IPS-18a (cell line): ENCODE measurements around the gene CPNE4.

Experiments
- H3K27ac ChIP-seq: one replicate; pipeline ENCODE4 v1.5.1; 2013; ENCODE audit warnings: low read length
- H3K27me3 ChIP-seq: one replicate; pipeline ENCODE4 v1.6.1; 2013; ENCODE audit warnings: mild to moderate bottlenecking, low read length; ENCODE audit not compliant: control insufficient read depth, insufficient read depth
- H3K36me3 ChIP-seq: one replicate; pipeline ENCODE4 v1.6.1; 2013; ENCODE audit warnings: low read depth, low read length; ENCODE audit not compliant: control insufficient read depth
- H3K4me1 ChIP-seq: one replicate; pipeline ENCODE4 v1.6.1; 2013; ENCODE audit warnings: low read depth, low read length; ENCODE audit not compliant: control insufficient read depth
- H3K4me3 ChIP-seq: one replicate; pipeline ENCODE4 v1.5.1; 2013; ENCODE audit warnings: low read length
- H3K9ac ChIP-seq: one replicate; pipeline ENCODE4 v1.6.1; 2013; ENCODE audit warnings: mild to moderate bottlenecking, low read length, moderate library complexity
- H3K9me3 ChIP-seq: one replicate; pipeline ENCODE4 v1.6.1; 2013; ENCODE audit warnings: low read depth, low read length; ENCODE audit not compliant: control insufficient read depth

The CPNE4 gene

DNA sequence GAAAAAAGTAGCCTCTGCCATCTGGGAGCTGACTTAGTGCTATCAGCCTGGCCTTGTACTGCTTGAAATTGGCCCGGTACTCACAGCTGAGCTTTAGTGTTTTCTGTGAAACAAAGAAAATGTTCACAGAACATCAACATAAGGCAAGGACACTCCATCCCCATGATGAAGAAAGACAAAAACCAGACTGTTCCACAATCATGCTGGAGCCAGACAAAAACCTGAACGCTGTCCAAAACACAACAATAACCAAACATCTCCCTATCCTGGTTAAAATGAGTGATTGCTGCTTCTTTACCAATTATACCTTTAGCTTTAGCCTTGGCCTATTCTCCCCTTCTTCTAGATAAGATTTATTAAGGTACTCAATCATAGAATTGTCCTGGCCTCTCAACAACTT is 153.9 kb downstream of the CPNE4 start:
- H3K4me3 ChIP-seq = no peak overlapping the region
- no peak overlapping the region for H3K9ac ChIP-seq
- no peaks in the 10 kb centered on the region for H3K36me3 ChIP-seq
- no peaks in the 10 kb centered on the region for H3K27me3 ChIP-seq
- H3K4me1 ChIP-seq = no peaks in the 10 kb centered on the region
- H3K9me3 ChIP-seq = no peaks in the 10 kb centered on the region
- H3K27ac ChIP-seq = no peak overlapping the region

GRCh38 chr3:131868203-131868602 is 166.6 kb downstream of the CPNE4 start:
- Histone ChIP-seq H3K9me3 (no peaks in the 10 kb centered on the region), H3K27me3 (no peaks in the 10 kb centered on the region), H3K4me1 (peaks cover 5% of the 10 kb centered on the region), H3K9ac (no peak overlapping the region), H3K4me3 (no peak overlapping the region), H3K36me3 (no peaks in the 10 kb centered on the region), H3K27ac (no peak overlapping the region)

GRCh38 chr3:131856171-131856570 is 178.6 kb downstream of the CPNE4 start:
- Histone ChIP-seq H3K36me3 (no peaks in the 10 kb centered on the region), H3K4me3 (no peak overlapping the region), H3K9ac (no peak overlapping the region), H3K9me3 (no peaks in the 10 kb centered on the region), H3K4me1 (no peaks in the 10 kb centered on the region), H3K27me3 (no peaks in the 10 kb centered on the region), H3K27ac (no peak overlapping the region)

DNA sequence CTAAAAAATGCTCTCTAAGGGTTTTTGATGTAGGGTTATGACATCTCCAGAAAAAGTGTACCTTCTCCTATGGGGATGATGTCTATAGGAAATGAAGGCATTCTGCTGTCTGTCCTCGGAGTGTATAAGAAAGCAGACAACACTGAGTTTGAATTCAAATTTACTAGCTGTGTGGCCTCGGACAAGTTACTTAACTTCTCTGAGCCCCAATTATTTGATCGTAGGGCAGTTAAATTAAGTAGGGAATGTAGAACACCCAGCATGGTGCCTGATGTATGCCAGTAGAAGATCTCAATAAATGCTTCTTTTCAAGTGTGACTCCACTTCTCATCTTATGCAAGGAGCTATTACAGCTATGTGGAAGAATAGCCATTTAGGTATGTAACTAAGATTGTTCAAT is 184.6 kb downstream of the CPNE4 start:
- Histone ChIP-seq H3K27me3 (no peaks in the 10 kb centered on the region), H3K36me3 (no peaks in the 10 kb centered on the region), H3K27ac (no peak overlapping the region), H3K9ac (no peak overlapping the region), H3K4me3 (no peak overlapping the region), H3K4me1 (no peaks in the 10 kb centered on the region), H3K9me3 (no peaks in the 10 kb centered on the region)

DNA sequence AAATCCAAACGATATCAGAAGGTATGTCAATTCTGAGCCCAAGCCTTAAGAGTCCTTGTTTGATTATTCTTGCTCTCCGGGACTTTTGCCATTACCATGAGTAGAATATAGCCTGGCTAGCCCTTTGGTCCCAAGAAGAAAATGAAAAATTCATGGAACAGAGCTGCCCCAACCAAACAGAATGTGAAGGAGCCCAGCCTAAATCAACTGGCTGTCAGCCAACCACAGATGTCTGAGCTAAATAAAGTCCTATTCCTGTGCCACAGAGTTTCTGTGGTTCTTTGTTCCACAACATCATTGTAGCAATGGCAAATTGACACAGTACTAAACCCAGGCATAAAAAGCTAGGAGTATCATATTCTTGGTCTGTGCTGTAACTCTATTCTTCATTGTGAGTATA is 185.2 kb downstream of the CPNE4 start:
- Histone ChIP-seq H3K9ac (no peak overlapping the region), H3K27ac (no peak overlapping the region), H3K36me3 (no peaks in the 10 kb centered on the region), H3K27me3 (no peaks in the 10 kb centered on the region), H3K9me3 (no peaks in the 10 kb centered on the region), H3K4me3 (no peak overlapping the region), H3K4me1 (no peaks in the 10 kb centered on the region)

GRCh38 chr3:131847966-131848510 is 186.8 kb downstream of the CPNE4 start:
- Histone ChIP-seq H3K27me3 (no peaks in the 10 kb centered on the region), H3K4me1 (no peaks in the 10 kb centered on the region), H3K4me3 (no peak overlapping the region), H3K9me3 (no peaks in the 10 kb centered on the region), H3K27ac (no peak overlapping the region), H3K36me3 (no peaks in the 10 kb centered on the region), H3K9ac (no peak overlapping the region)

GRCh38 chr3:131846296-131846924 is 188.4 kb downstream of the CPNE4 start:
- Histone ChIP-seq H3K9me3 (no peaks in the 10 kb centered on the region), H3K4me1 (no peaks in the 10 kb centered on the region), H3K27ac (no peak overlapping the region), H3K9ac (no peak overlapping the region), H3K27me3 (no peaks in the 10 kb centered on the region), H3K36me3 (no peaks in the 10 kb centered on the region), H3K4me3 (no peak overlapping the region)

GRCh38 chr3:131843174-131843573 is 191.6 kb downstream of the CPNE4 start:
- Histone ChIP-seq H3K4me3 (no peak overlapping the region), H3K27me3 (no peaks in the 10 kb centered on the region), H3K9ac (no peak overlapping the region), H3K36me3 (no peaks in the 10 kb centered on the region), H3K9me3 (no peaks in the 10 kb centered on the region), H3K4me1 (no peaks in the 10 kb centered on the region), H3K27ac (no peak overlapping the region)

DNA sequence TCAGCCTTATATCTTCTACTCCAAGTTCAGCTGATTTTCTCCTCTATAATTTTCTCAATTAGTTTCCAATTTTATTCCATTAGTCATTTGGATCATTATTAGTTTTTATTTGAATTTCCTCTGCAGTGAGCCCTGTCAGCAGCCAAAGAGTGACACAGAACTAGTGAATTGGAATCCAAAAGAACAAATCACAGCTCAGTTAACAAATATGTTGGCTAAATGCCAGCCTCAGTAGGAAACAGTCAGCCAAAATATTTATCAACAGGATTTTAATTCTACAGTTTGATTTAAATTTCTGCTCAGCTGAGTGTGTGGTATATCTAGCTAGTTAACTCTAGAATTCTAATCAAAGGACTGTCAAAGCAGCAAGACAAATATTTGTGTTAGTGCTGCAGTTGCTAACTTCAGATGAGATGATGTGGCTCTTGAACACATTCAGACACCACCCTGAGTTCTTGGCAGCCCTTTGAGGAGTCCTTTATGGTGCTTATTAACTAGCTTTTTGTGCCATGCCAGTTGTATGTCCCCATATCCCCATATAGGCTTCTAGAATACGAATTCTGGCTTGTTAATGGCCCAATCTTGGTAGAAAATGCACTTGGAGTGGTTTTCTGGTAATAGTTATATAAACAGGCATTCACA is 194.5 kb downstream of the CPNE4 start:
- Histone ChIP-seq H3K27ac (no peak overlapping the region), H3K9me3 (no peaks in the 10 kb centered on the region), H3K36me3 (no peaks in the 10 kb centered on the region), H3K4me1 (no peaks in the 10 kb centered on the region), H3K4me3 (no peak overlapping the region), H3K9ac (no peak overlapping the region), H3K27me3 (no peaks in the 10 kb centered on the region)

DNA sequence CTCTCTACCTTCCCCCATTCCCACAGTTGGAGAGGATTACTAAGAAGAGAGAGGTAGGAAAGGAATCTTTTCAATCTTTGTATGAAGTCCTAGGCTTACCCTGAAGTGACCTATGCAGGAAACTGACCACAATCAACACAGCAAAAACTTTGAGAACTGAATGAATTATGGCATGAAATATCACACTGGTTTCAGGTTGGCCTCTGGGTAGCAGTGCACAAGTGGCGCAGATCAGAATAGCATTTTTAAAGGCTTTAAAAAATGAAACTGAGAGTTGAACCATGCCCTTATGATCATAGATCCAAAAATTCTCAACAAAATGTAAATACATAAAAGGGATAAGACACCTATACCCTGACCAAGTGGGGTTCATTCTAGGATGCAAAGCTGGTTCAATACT is 198.9 kb downstream of the CPNE4 start:
- Histone ChIP-seq H3K27ac (no peak overlapping the region), H3K9ac (no peak overlapping the region), H3K9me3 (no peaks in the 10 kb centered on the region), H3K27me3 (no peaks in the 10 kb centered on the region), H3K36me3 (no peaks in the 10 kb centered on the region), H3K4me1 (peaks cover 4% of the 10 kb centered on the region), H3K4me3 (no peak overlapping the region)

- Histone ChIP-seq H3K9me3 (no peaks in the 10 kb centered on the region), H3K27me3 (no peaks in the 10 kb centered on the region), H3K4me3 (no peak overlapping the region), H3K27ac (no peak overlapping the region), H3K9ac (no peak overlapping the region), H3K4me1 (peaks cover 4% of the 10 kb centered on the region), H3K36me3 (no peaks in the 10 kb centered on the region)
These were observed 203.2 kb downstream of the CPNE4 start for GRCh38 chr3:131831608-131832007.

GRCh38 chr3:131821191-131821762 is 213.5 kb downstream of the CPNE4 start:
- Histone ChIP-seq H3K27ac (no peak overlapping the region), H3K9me3 (no peaks in the 10 kb centered on the region), H3K9ac (no peak overlapping the region), H3K27me3 (no peaks in the 10 kb centered on the region), H3K4me1 (peaks cover 10% of the 10 kb centered on the region), H3K4me3 (no peak overlapping the region), H3K36me3 (no peaks in the 10 kb centered on the region)
